Neural cell (in vitro differentiated cells): ENCODE data around the gene SAMD4A. TPM values are rescaled to one million over a fixed set of nuclear protein-coding genes. Genes with fewer than 3 reads are reported as not detected.

Experiments used
- H2AFZ ChIP-seq: fragments of 200-600, 300-800 bp; sonication (generic), shearing (Covaris generic); 2 replicates; pipeline ENCODE4 v1.6.0; 2014; ENCODE audit warnings: low read depth, mild to moderate bottlenecking, antibody characterized with exemption, low read length, moderate library complexity
- H3F3A ChIP-seq: fragments of 200-600 bp; shearing (Covaris generic); 2 replicates; pipeline ENCODE4 v1.6.1; 2016; ENCODE audit warnings: mild to moderate bottlenecking, moderate library complexity, mixed read lengths, antibody characterized with exemption, low read length; ENCODE audit not compliant: insufficient read depth, poor library complexity, severe bottlenecking
- H3K27ac ChIP-seq: fragments of 200-600, 300-800 bp; sonication (generic), shearing (Covaris generic); 2 replicates; pipeline ENCODE4 v1.5.1; 2014; ENCODE audit warnings: mild to moderate bottlenecking, low read length, moderate library complexity
- H3K27me3 ChIP-seq: fragments of 300-800, 200-600 bp; sonication (generic), shearing (Covaris generic); 2 replicates; pipeline ENCODE4 v1.6.0; 2014; ENCODE audit warnings: mild to moderate bottlenecking, low read depth, low read length, moderate library complexity; ENCODE audit not compliant: insufficient read depth
- H3K36me3 ChIP-seq: fragments of 300-800, 200-600 bp; sonication (generic), shearing (Covaris generic); 2 replicates; pipeline ENCODE4 v1.5.1; 2014; ENCODE audit warnings: mild to moderate bottlenecking, antibody characterized with exemption, low read length, moderate library complexity; ENCODE audit not compliant: insufficient read depth
- H3K4me2 ChIP-seq: fragments of 300-800, 200-600 bp; sonication (generic), shearing (Covaris generic); 2 replicates; pipeline ENCODE4 v1.6.0; 2014; ENCODE audit warnings: mild to moderate bottlenecking, low read length
- H3K4me3 ChIP-seq: fragments of 300-800, 200-600 bp; sonication (generic), shearing (Covaris generic); 2 replicates; pipeline ENCODE4 v1.5.1; 2014; ENCODE audit warnings: mild to moderate bottlenecking, low read length, moderate library complexity
- H3K79me2 ChIP-seq: fragments of 200-600 bp; shearing (Covaris generic); replicated peaks from 2 replicates; pipeline ENCODE4 v1.6.0; 2014; ENCODE audit warnings: mild to moderate bottlenecking, low read length, moderate library complexity; ENCODE audit not compliant: insufficient read depth
- H3K9ac ChIP-seq: fragments of 300-800, 200-600 bp; sonication (generic), shearing (Covaris generic); 2 replicates; pipeline ENCODE4 v1.6.1; 2016; ENCODE audit warnings: mild to moderate bottlenecking, low read length, mixed read lengths
- H3K9me2 ChIP-seq: fragments of 200-600 bp; shearing (Covaris generic); 2 replicates; pipeline ENCODE4 v1.6.1; 2016; ENCODE audit warnings: mild to moderate bottlenecking, low read length, mixed read lengths; ENCODE audit not compliant: insufficient read depth
- H3K9me3 ChIP-seq: fragments of 200-600, 300-800 bp; sonication (generic), shearing (Covaris generic); 2 replicates; pipeline ENCODE4 v1.6.1; 2016; ENCODE audit warnings: mild to moderate bottlenecking, mixed run types, low read length, moderate library complexity, mixed read lengths
- H4K20me1 ChIP-seq: fragments of 200-600 bp; shearing (Covaris generic); 2 replicates; pipeline ENCODE4 v1.6.1; 2016; ENCODE audit warnings: mild to moderate bottlenecking, mixed run types; ENCODE audit not compliant: insufficient read depth
- CTCF ChIP-seq: fragments of 450-650 bp; IDR thresholded peaks from 2 replicates; pipeline ENCODE4 v1.5.1; 2014; ENCODE audit warnings: antibody characterized with exemption, mild to moderate bottlenecking, moderate library complexity; ENCODE audit not compliant: poor library complexity, severe bottlenecking
- EP300 ChIP-seq: fragments of 450-650 bp; conservative IDR thresholded peaks from 2 replicates; pipeline ENCODE4 v1.6.1; 2014; ENCODE audit warnings: antibody characterized with exemption, mild to moderate bottlenecking, moderate library complexity; ENCODE audit not compliant: poor library complexity, severe bottlenecking
- EZH2 ChIP-seq: fragments of 200-600, 300-800 bp; shearing (Covaris generic), sonication (generic); IDR thresholded peaks from 2 replicates; pipeline ENCODE4 v1.6.1; 2014; ENCODE audit warnings: antibody characterized with exemption, low read length, borderline replicate concordance, mild to moderate bottlenecking; ENCODE audit not compliant: insufficient read depth, poor library complexity, severe bottlenecking
- MXI1 ChIP-seq: fragments of 450-650 bp; conservative IDR thresholded peaks from 2 replicates; pipeline ENCODE4 v1.6.1; 2014; ENCODE audit warnings: antibody characterized with exemption, mild to moderate bottlenecking; ENCODE audit not compliant: poor library complexity, severe bottlenecking
- POLR2AphosphoS5 ChIP-seq: IDR thresholded peaks from 2 replicates; pipeline ENCODE4 v1.6.1; 2012
- RAD21 ChIP-seq: fragments of 450-650 bp; conservative IDR thresholded peaks from 2 replicates; pipeline ENCODE4 v1.6.1; 2014; ENCODE audit warnings: antibody characterized with exemption, mild to moderate bottlenecking, moderate library complexity
- SMC3 ChIP-seq: fragments of 450-650 bp; conservative IDR thresholded peaks from 2 replicates; pipeline ENCODE4 v1.6.1; 2014; ENCODE audit warnings: antibody characterized with exemption, mild to moderate bottlenecking, moderate library complexity; ENCODE audit not compliant: poor library complexity
- TAF1 ChIP-seq: IDR thresholded peaks from 2 replicates; pipeline ENCODE4 v1.6.1; 2012; ENCODE audit warnings: low read depth
- polyA plus RNA-seq: library from polyadenylated mRNA; depleted of rRNA; stranded (reverse); fragments of >200 nt; gene quantifications from 2 replicates; pipeline ENCODE4 v1.2.3, GENCODE V29; 2014
- TF ChIP-seq, protein P1 (sequence below): IDR thresholded peaks from 2 replicates; pipeline ENCODE4 v1.6.1; 2012; ENCODE audit warnings: borderline replicate concordance

Gene SAMD4A
- polyA plus RNA-seq, 1 donor from 2014 or later: 1.0 TPM

GRCh38 chr14:54738009-54738408 lies 171.1 kb downstream of the SAMD4A start:
- Histone ChIP-seq H3K27ac (no peak overlapping the region), H3K4me2 (no peak overlapping the region), H3K9me2 (no peaks in the 10 kb centered on the region), H3K4me3 (no peak overlapping the region), H3F3A (no peaks in the 10 kb centered on the region), H3K79me2 (no peaks in the 10 kb centered on the region), H3K9ac (no peak overlapping the region), H3K36me3 (no peaks in the 10 kb centered on the region), H4K20me1 (no peaks in the 10 kb centered on the region), H3K27me3 (no peaks in the 10 kb centered on the region), H2AFZ (no peak overlapping the region), H3K9me3 (no peaks in the 10 kb centered on the region)
- TF ChIP-seq TAF1 (no peak), EP300 (no peak), EZH2 (no peak), MXI1 (no peak), SMC3 (no peak), RAD21 (no peak), POLR2AphosphoS5 (no peak), CTCF (no peak)
- TF ChIP-seq, protein P1, sequence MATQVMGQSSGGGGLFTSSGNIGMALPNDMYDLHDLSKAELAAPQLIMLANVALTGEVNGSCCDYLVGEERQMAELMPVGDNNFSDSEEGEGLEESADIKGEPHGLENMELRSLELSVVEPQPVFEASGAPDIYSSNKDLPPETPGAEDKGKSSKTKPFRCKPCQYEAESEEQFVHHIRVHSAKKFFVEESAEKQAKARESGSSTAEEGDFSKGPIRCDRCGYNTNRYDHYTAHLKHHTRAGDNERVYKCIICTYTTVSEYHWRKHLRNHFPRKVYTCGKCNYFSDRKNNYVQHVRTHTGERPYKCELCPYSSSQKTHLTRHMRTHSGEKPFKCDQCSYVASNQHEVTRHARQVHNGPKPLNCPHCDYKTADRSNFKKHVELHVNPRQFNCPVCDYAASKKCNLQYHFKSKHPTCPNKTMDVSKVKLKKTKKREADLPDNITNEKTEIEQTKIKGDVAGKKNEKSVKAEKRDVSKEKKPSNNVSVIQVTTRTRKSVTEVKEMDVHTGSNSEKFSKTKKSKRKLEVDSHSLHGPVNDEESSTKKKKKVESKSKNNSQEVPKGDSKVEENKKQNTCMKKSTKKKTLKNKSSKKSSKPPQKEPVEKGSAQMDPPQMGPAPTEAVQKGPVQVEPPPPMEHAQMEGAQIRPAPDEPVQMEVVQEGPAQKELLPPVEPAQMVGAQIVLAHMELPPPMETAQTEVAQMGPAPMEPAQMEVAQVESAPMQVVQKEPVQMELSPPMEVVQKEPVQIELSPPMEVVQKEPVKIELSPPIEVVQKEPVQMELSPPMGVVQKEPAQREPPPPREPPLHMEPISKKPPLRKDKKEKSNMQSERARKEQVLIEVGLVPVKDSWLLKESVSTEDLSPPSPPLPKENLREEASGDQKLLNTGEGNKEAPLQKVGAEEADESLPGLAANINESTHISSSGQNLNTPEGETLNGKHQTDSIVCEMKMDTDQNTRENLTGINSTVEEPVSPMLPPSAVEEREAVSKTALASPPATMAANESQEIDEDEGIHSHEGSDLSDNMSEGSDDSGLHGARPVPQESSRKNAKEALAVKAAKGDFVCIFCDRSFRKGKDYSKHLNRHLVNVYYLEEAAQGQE: no peak

- H2AFZ ChIP-seq: no peak overlapping the region
- no peaks in the 10 kb centered on the region for H3K9me2 ChIP-seq
- H4K20me1 ChIP-seq: no peaks in the 10 kb centered on the region
- no peak for TF ChIP-seq SMC3
- TF ChIP-seq TAF1: no peak
- TF ChIP-seq MXI1: no peak
- TF ChIP-seq, protein P1: no peak
- TF ChIP-seq EZH2: no peak
- TF ChIP-seq POLR2AphosphoS5: no peak
- no peak for TF ChIP-seq CTCF
- TF ChIP-seq RAD21: no peak
- no peak for TF ChIP-seq EP300
- no peak overlapping the region for H3K9ac ChIP-seq
- H3K9me3 ChIP-seq: no peaks in the 10 kb centered on the region
- no peak overlapping the region for H3K4me3 ChIP-seq
- H3K27me3 ChIP-seq: no peaks in the 10 kb centered on the region
- no peaks in the 10 kb centered on the region for H3K79me2 ChIP-seq
- no peak overlapping the region for H3K27ac ChIP-seq
- no peaks in the 10 kb centered on the region for H3F3A ChIP-seq
- H3K36me3 ChIP-seq: no peaks in the 10 kb centered on the region
- H3K4me2 ChIP-seq: no peak overlapping the region
These were observed 172.6 kb downstream of the SAMD4A start for GRCh38 chr14:54739514-54739913.
